Measurements from ENCODE around the gene PCBP3. TPM values are rescaled to one million over a fixed set of nuclear protein-coding genes. Genes with fewer than 3 reads are reported as not detected.

PCBP3 gene
- total RNA-seq, 1 experiment from 2014 or later, result not detected

GRCh38 chr21:45920824-45921600 lies 277.5 kb downstream of the PCBP3 start:
- CTCF ChIA-PET, result interaction anchor here (0.6 kb wide), 1 partner anchor 365 kb away, joined by 5 read pairs; no protein-coding TSS in a partner anchor
- POLR2A ChIA-PET, result no interaction called here
- intact Hi-C loops (cut with micrococcal nuclease; ENCODE audit: unreplicated experiment), result no loop called here

GRCh38 chr21:45921917-45922316 lies 278.4 kb downstream of the PCBP3 start:
- Histone ChIP-seq H3K27me3 (ENCODE audit: control insufficient read depth, insufficient read depth, low read length) (no peaks in the 10 kb centered on the region), H3K36me3 (ENCODE audit: control insufficient read depth, insufficient read depth, low read length) (no peaks in the 10 kb centered on the region), H3K4me3 (ENCODE audit: low read depth in 2 of 2, low read length in 2 of 2) (no peak overlapping the region), H3K4me1 (ENCODE audit: control insufficient read depth, insufficient read depth, low read length) (no peaks in the 10 kb centered on the region), H3K27ac (ENCODE audit: low read length) (no peak overlapping the region), H3K9me3 (ENCODE audit: control insufficient read depth, insufficient read depth, low read depth, low read length) (no peaks in the 10 kb centered on the region)
- BruUV-seq (replicated peaks), result no TSS peak
- TF ChIP-seq REST (IDR thresholded peaks at IDR 0.05; ENCODE audit: insufficient read depth in 1 of 2, low read depth in 2 of 2, low read length in 1 of 2), result no peak
- no peak for TF ChIP-seq SIN3A (IDR thresholded peaks at IDR 0.05; ENCODE audit: borderline replicate concordance, insufficient read depth, low read depth, low read length)
- no peak for TF ChIP-seq POLR2AphosphoS5 (IDR thresholded peaks at IDR 0.05; ENCODE audit: low read depth, low read length)
- TF ChIP-seq TCF7L2 (IDR thresholded peaks at IDR 0.05; ENCODE audit: low read depth, low read length), result no peak
- no peak; the same call in 1 of the 2 replicates for TF ChIP-seq CTCF (IDR thresholded peaks at IDR 0.05)
- no peak for ATAC-seq
- intact Hi-C loops (cut with micrococcal nuclease; ENCODE audit: unreplicated experiment) (no loop called here), in situ Hi-C loops (cut with HindIII; ENCODE audit: low pct_unique_long_range_greater_than_20kb, low sequenced_read_pairs) (no loop called here)
- DNase-seq (ENCODE audit: low read depth, low spot score), result no peak
- ChIA-PET POLR2A (no interaction called here), CTCF (no interaction called here)

More at GRCh38 chr21:45920824-45921600, 277.5 kb downstream of the PCBP3 start:
- no TSS peak for BruUV-seq (replicated peaks)
- ATAC-seq (no peak), DNase-seq (ENCODE audit: low read depth, low spot score) (no peak)
- Histone ChIP-seq H3K27ac (ENCODE audit: low read length) (no peak overlapping the region), H3K27me3 (ENCODE audit: control insufficient read depth, insufficient read depth, low read length) (no peaks in the 10 kb centered on the region), H3K4me1 (ENCODE audit: control insufficient read depth, insufficient read depth, low read length) (no peaks in the 10 kb centered on the region), H3K4me3 (ENCODE audit: low read depth in 2 of 2, low read length in 2 of 2) (no peak overlapping the region), H3K36me3 (ENCODE audit: control insufficient read depth, insufficient read depth, low read length) (no peaks in the 10 kb centered on the region), H3K9me3 (ENCODE audit: control insufficient read depth, insufficient read depth, low read depth, low read length) (no peaks in the 10 kb centered on the region)
- TF ChIP-seq POLR2AphosphoS5 (IDR thresholded peaks at IDR 0.05; ENCODE audit: low read depth, low read length) (no peak), TCF7L2 (IDR thresholded peaks at IDR 0.05; ENCODE audit: low read depth, low read length) (no peak), CTCF (IDR thresholded peaks at IDR 0.05) (no peak), SIN3A (IDR thresholded peaks at IDR 0.05; ENCODE audit: borderline replicate concordance, insufficient read depth, low read depth, low read length) (no peak), REST (IDR thresholded peaks at IDR 0.05; ENCODE audit: insufficient read depth in 1 of 2, low read depth in 2 of 2, low read length in 1 of 2) (no peak)
- in situ Hi-C loops (cut with HindIII; ENCODE audit: low pct_unique_long_range_greater_than_20kb, low sequenced_read_pairs), result no loop called here

Measured in Panc1 (cell line).